ENCODE results near the gene PTPRD.

The PTPRD gene

GRCh38 chr9:8585036-8585435, 2027.8 kb downstream of the PTPRD start:
- WGBS (ENCODE audit: extremely low coverage, insufficient coverage, insufficient read length): no CpG with 5 or more reads among the region's 2 CpGs
- no peak overlapping the region for H2BK12ac ChIP-seq (ENCODE audit: low read length)
- no peak overlapping the region for H3K14ac ChIP-seq (ENCODE audit: low read length)
- no peak overlapping the region for H3K27ac ChIP-seq (ENCODE audit: low read depth, low read length)
- no peak overlapping the region for H3K4me3 ChIP-seq (ENCODE audit: low read depth, low read length)
- no peak overlapping the region for H2AFZ ChIP-seq (ENCODE audit: insufficient read depth, low read length, poor library complexity)
- no peak overlapping the region for H3K18ac ChIP-seq (ENCODE audit: low read length)
- no peak overlapping the region for H2AK5ac ChIP-seq (ENCODE audit: low read length)
- H3K9ac ChIP-seq (ENCODE audit: low read length): no peak overlapping the region
- H3K79me1 ChIP-seq (ENCODE audit: low read length): no peaks in the 10 kb centered on the region
- H2BK120ac ChIP-seq (ENCODE audit: insufficient read depth, low read length, poor library complexity): no peak overlapping the region
- no peak overlapping the region for H4K12ac ChIP-seq (ENCODE audit: low read depth, low read length)
- H4K8ac ChIP-seq (ENCODE audit: low read depth, low read length): no peak overlapping the region
- no peak overlapping the region for H3K4ac ChIP-seq (ENCODE audit: low read depth, low read length)
- no peak overlapping the region for H3K4me2 ChIP-seq (ENCODE audit: low read length)
- no peak for DNase-seq
- H3K23ac ChIP-seq (ENCODE audit: low read length): no peak overlapping the region
- no peaks in the 10 kb centered on the region for H3K79me2 ChIP-seq (ENCODE audit: control insufficient read depth, insufficient read depth, low read length, poor library complexity)
- peaks cover 0 to 1% of the 10 kb centered on the region in 2 experiments for H3K36me3 ChIP-seq (ENCODE audit: control insufficient read depth in 1 of 2, insufficient read depth in 2 of 2, low read length in 2 of 2)
- H3K4me1 ChIP-seq (ENCODE audit: control insufficient read depth in 1 of 2, insufficient read depth in 2 of 2, low read length in 2 of 2): no peaks in the 10 kb centered on the region
- no peaks in the 10 kb centered on the region for H3K9me3 ChIP-seq (ENCODE audit: insufficient read depth, low read depth, low read length)
- no peak overlapping the region for H4K91ac ChIP-seq (ENCODE audit: low read depth, low read length)
- H2BK5ac ChIP-seq (ENCODE audit: low read depth, low read length, poor library complexity): no peak overlapping the region
- H3K27me3 ChIP-seq (ENCODE audit: insufficient read depth, low read length): no peaks in the 10 kb centered on the region

GRCh38 chr9:8579661-8580060, 2033.1 kb downstream of the PTPRD start:
- Histone ChIP-seq H2AK5ac (ENCODE audit: low read length) (no peak overlapping the region), H3K27ac (ENCODE audit: low read depth, low read length) (no peak overlapping the region), H3K9me3 (ENCODE audit: insufficient read depth, low read depth, low read length) (no peaks in the 10 kb centered on the region), H2AFZ (ENCODE audit: insufficient read depth, low read length, poor library complexity) (no peak overlapping the region), H3K9ac (ENCODE audit: low read length) (no peak overlapping the region), H3K4me1 (ENCODE audit: control insufficient read depth in 1 of 2, insufficient read depth in 2 of 2, low read length in 2 of 2) (peaks cover 0 to 2% of the 10 kb centered on the region in 2 experiments), H3K79me2 (ENCODE audit: control insufficient read depth, insufficient read depth, low read length, poor library complexity) (no peaks in the 10 kb centered on the region), H3K4me3 (ENCODE audit: low read depth, low read length) (no peak overlapping the region), H2BK12ac (ENCODE audit: low read length) (no peak overlapping the region), H3K18ac (ENCODE audit: low read length) (no peak overlapping the region), H3K27me3 (ENCODE audit: insufficient read depth, low read length) (no peaks in the 10 kb centered on the region), H3K4me2 (ENCODE audit: low read length) (no peak overlapping the region), H3K14ac (ENCODE audit: low read length) (no peak overlapping the region), H3K23ac (ENCODE audit: low read length) (no peak overlapping the region), H3K79me1 (ENCODE audit: low read length) (no peaks in the 10 kb centered on the region), H2BK120ac (ENCODE audit: insufficient read depth, low read length, poor library complexity) (no peak overlapping the region), H4K91ac (ENCODE audit: low read depth, low read length) (no peak overlapping the region), H4K12ac (ENCODE audit: low read depth, low read length) (no peak overlapping the region), H3K36me3 (ENCODE audit: control insufficient read depth in 1 of 2, insufficient read depth in 2 of 2, low read length in 2 of 2) (no peaks in the 10 kb centered on the region), H4K8ac (ENCODE audit: low read depth, low read length) (no peak overlapping the region), H3K4ac (ENCODE audit: low read depth, low read length) (no peak overlapping the region), H2BK5ac (ENCODE audit: low read depth, low read length, poor library complexity) (no peak overlapping the region)
- DNase-seq: peak; percentile 56 to 68
- no CpG with 5 or more reads among the region's 2 CpGs for WGBS (ENCODE audit: extremely low coverage, insufficient coverage, insufficient read length)

- Histone ChIP-seq H3K4me1 (ENCODE audit: control insufficient read depth in 1 of 2, insufficient read depth in 2 of 2, low read length in 2 of 2) (peaks cover 0 to 2% of the 10 kb centered on the region in 2 experiments), H3K9me3 (ENCODE audit: insufficient read depth, low read depth, low read length) (no peaks in the 10 kb centered on the region), H2BK120ac (ENCODE audit: insufficient read depth, low read length, poor library complexity) (no peak overlapping the region), H3K79me1 (ENCODE audit: low read length) (no peaks in the 10 kb centered on the region), H4K8ac (ENCODE audit: low read depth, low read length) (no peak overlapping the region), H2BK5ac (ENCODE audit: low read depth, low read length, poor library complexity) (no peak overlapping the region), H3K14ac (ENCODE audit: low read length) (no peak overlapping the region), H3K23ac (ENCODE audit: low read length) (no peak overlapping the region), H3K27ac (ENCODE audit: low read depth, low read length) (no peak overlapping the region), H3K4ac (ENCODE audit: low read depth, low read length) (no peak overlapping the region), H3K18ac (ENCODE audit: low read length) (no peak overlapping the region), H2AFZ (ENCODE audit: insufficient read depth, low read length, poor library complexity) (no peak overlapping the region), H3K36me3 (ENCODE audit: control insufficient read depth in 1 of 2, insufficient read depth in 2 of 2, low read length in 2 of 2) (no peaks in the 10 kb centered on the region), H4K12ac (ENCODE audit: low read depth, low read length) (no peak overlapping the region), H2AK5ac (ENCODE audit: low read length) (no peak overlapping the region), H3K27me3 (ENCODE audit: insufficient read depth, low read length) (no peaks in the 10 kb centered on the region), H3K4me3 (ENCODE audit: low read depth, low read length) (no peak overlapping the region), H4K91ac (ENCODE audit: low read depth, low read length) (no peak overlapping the region), H2BK12ac (ENCODE audit: low read length) (no peak overlapping the region), H3K79me2 (ENCODE audit: control insufficient read depth, insufficient read depth, low read length, poor library complexity) (no peaks in the 10 kb centered on the region), H3K9ac (ENCODE audit: low read length) (no peak overlapping the region), H3K4me2 (ENCODE audit: low read length) (no peak overlapping the region)
- DNase-seq: no peak
Observed at GRCh38 chr9:8576741-8577140, 2036.1 kb downstream of the PTPRD start.

- no peak overlapping the region for H3K14ac ChIP-seq (ENCODE audit: low read length)
- H3K4me1 ChIP-seq (ENCODE audit: control insufficient read depth in 1 of 2, insufficient read depth in 2 of 2, low read length in 2 of 2): peaks cover 0 to 2% of the 10 kb centered on the region in 2 experiments
- no peak overlapping the region for H3K4me2 ChIP-seq (ENCODE audit: low read length)
- H4K12ac ChIP-seq (ENCODE audit: low read depth, low read length): no peak overlapping the region
- H3K18ac ChIP-seq (ENCODE audit: low read length): no peak overlapping the region
- H3K27me3 ChIP-seq (ENCODE audit: insufficient read depth, low read length): no peaks in the 10 kb centered on the region
- DNase-seq: no peak
- no peak overlapping the region for H2BK12ac ChIP-seq (ENCODE audit: low read length)
- H2AK5ac ChIP-seq (ENCODE audit: low read length): no peak overlapping the region
- no peak overlapping the region for H2BK5ac ChIP-seq (ENCODE audit: low read depth, low read length, poor library complexity)
- no CpG with 5 or more reads among the region's 4 CpGs for WGBS (ENCODE audit: extremely low coverage, insufficient coverage, insufficient read length)
- H3K36me3 ChIP-seq (ENCODE audit: control insufficient read depth in 1 of 2, insufficient read depth in 2 of 2, low read length in 2 of 2): no peaks in the 10 kb centered on the region
- H3K23ac ChIP-seq (ENCODE audit: low read length): no peak overlapping the region
- no peaks in the 10 kb centered on the region for H3K79me2 ChIP-seq (ENCODE audit: control insufficient read depth, insufficient read depth, low read length, poor library complexity)
- no peak overlapping the region for H4K91ac ChIP-seq (ENCODE audit: low read depth, low read length)
- H3K4me3 ChIP-seq (ENCODE audit: low read depth, low read length): no peak overlapping the region
- no peak overlapping the region for H2AFZ ChIP-seq (ENCODE audit: insufficient read depth, low read length, poor library complexity)
- H3K9ac ChIP-seq (ENCODE audit: low read length): no peak overlapping the region
- no peak overlapping the region for H2BK120ac ChIP-seq (ENCODE audit: insufficient read depth, low read length, poor library complexity)
- H3K79me1 ChIP-seq (ENCODE audit: low read length): no peaks in the 10 kb centered on the region
- no peaks in the 10 kb centered on the region for H3K9me3 ChIP-seq (ENCODE audit: insufficient read depth, low read depth, low read length)
- no peak overlapping the region for H3K4ac ChIP-seq (ENCODE audit: low read depth, low read length)
- no peak overlapping the region for H3K27ac ChIP-seq (ENCODE audit: low read depth, low read length)
- H4K8ac ChIP-seq (ENCODE audit: low read depth, low read length): no peak overlapping the region
Observed at GRCh38 chr9:8574846-8575245, 2038.0 kb downstream of the PTPRD start.

- no peak overlapping the region for H3K27ac ChIP-seq (ENCODE audit: low read depth, low read length)
- no peak for DNase-seq
- H3K27me3 ChIP-seq (ENCODE audit: insufficient read depth, low read length): no peaks in the 10 kb centered on the region
- H3K4me1 ChIP-seq (ENCODE audit: control insufficient read depth in 1 of 2, insufficient read depth in 2 of 2, low read length in 2 of 2): no peaks in the 10 kb centered on the region
- no peak overlapping the region for H2BK12ac ChIP-seq (ENCODE audit: low read length)
- H2AFZ ChIP-seq (ENCODE audit: insufficient read depth, low read length, poor library complexity): no peak overlapping the region
- H3K79me1 ChIP-seq (ENCODE audit: low read length): no peaks in the 10 kb centered on the region
- no peak overlapping the region for H3K4ac ChIP-seq (ENCODE audit: low read depth, low read length)
- H3K36me3 ChIP-seq (ENCODE audit: control insufficient read depth in 1 of 2, insufficient read depth in 2 of 2, low read length in 2 of 2): no peaks in the 10 kb centered on the region
- H3K4me3 ChIP-seq (ENCODE audit: low read depth, low read length): no peak overlapping the region
- H3K18ac ChIP-seq (ENCODE audit: low read length): no peak overlapping the region
- H4K12ac ChIP-seq (ENCODE audit: low read depth, low read length): no peak overlapping the region
- H4K8ac ChIP-seq (ENCODE audit: low read depth, low read length): no peak overlapping the region
- no peak overlapping the region for H2AK5ac ChIP-seq (ENCODE audit: low read length)
- no peak overlapping the region for H4K91ac ChIP-seq (ENCODE audit: low read depth, low read length)
- H3K9me3 ChIP-seq (ENCODE audit: insufficient read depth, low read depth, low read length): no peaks in the 10 kb centered on the region
- H2BK120ac ChIP-seq (ENCODE audit: insufficient read depth, low read length, poor library complexity): no peak overlapping the region
- no peak overlapping the region for H3K9ac ChIP-seq (ENCODE audit: low read length)
- no peak overlapping the region for H3K23ac ChIP-seq (ENCODE audit: low read length)
- H3K79me2 ChIP-seq (ENCODE audit: control insufficient read depth, insufficient read depth, low read length, poor library complexity): no peaks in the 10 kb centered on the region
- H3K4me2 ChIP-seq (ENCODE audit: low read length): no peak overlapping the region
- H3K14ac ChIP-seq (ENCODE audit: low read length): no peak overlapping the region
- no peak overlapping the region for H2BK5ac ChIP-seq (ENCODE audit: low read depth, low read length, poor library complexity)
Observed at GRCh38 chr9:8572209-8572608, 2040.6 kb downstream of the PTPRD start.
